H1 (cell line): Measurements from ENCODE around the gene TNPO3.

Source experiments
- ATF2 ChIP-seq: IDR thresholded peaks from 2 replicates; pipeline ENCODE4 v1.6.1; 2012; ENCODE audit warnings: low read length, inconsistent platforms
- ATF3 ChIP-seq: IDR thresholded peaks from 2 replicates; pipeline ENCODE4 v1.6.1; 2011; ENCODE audit warnings: low read depth, mild to moderate bottlenecking, low read length; ENCODE audit not compliant: insufficient read depth
- CTCF ChIP-seq, 3 experiments: IDR thresholded peaks; 1 replicate in 2 of 3; 2 replicates in 1 of 3; pipeline versions ENCODE4 v1.5.1 to v1.6.1; 2011; ENCODE audit warnings: low read length in 3 of 3, mild to moderate bottlenecking in 3 of 3, inconsistent platforms in 2 of 3, low read depth in 1 of 3, moderate library complexity in 1 of 3; ENCODE audit not compliant: insufficient read depth in 1 of 3; ENCODE audit errors: control extremely low read depth in 1 of 3
- EGR1 ChIP-seq: IDR thresholded peaks from 2 replicates; pipeline ENCODE4 v1.6.1; 2011; ENCODE audit warnings: low read depth, low read length, borderline replicate concordance
- EZH2 ChIP-seq: fragments of 200-600 bp; sonication (generic); IDR thresholded peaks from 2 replicates; pipeline ENCODE4 v1.7.1; 2012; ENCODE audit warnings: low read depth, mild to moderate bottlenecking, moderate library complexity, low read length, inconsistent platforms; ENCODE audit not compliant: severe bottlenecking
- HDAC2 ChIP-seq, 2 experiments: fragments of 300-600 bp in 1 of 2; sonication (generic) in 1 of 2; IDR thresholded peaks; 2 replicates each; pipeline ENCODE4 v1.6.1; 2011 to 2012; ENCODE audit warnings: low read depth in 2 of 2, low read length in 2 of 2, mild to moderate bottlenecking in 2 of 2, moderate library complexity in 2 of 2, borderline replicate concordance in 1 of 2, inconsistent platforms in 1 of 2
- JUN ChIP-seq: IDR thresholded peaks from 2 replicates; pipeline ENCODE4 v1.6.1; 2011; ENCODE audit warnings: low read depth, mild to moderate bottlenecking, improper control_type of control experiment, low read length
- KDM1A ChIP-seq: fragments of 200-600, 300-600 bp; sonication (generic); IDR thresholded peaks from 2 replicates; pipeline ENCODE4 v1.7.1; 2016; ENCODE audit warnings: mild to moderate bottlenecking, low read length, borderline replicate concordance
- POLR2A ChIP-seq, 2 experiments: IDR thresholded peaks; 1 replicate in 1 of 2; 2 replicates in 1 of 2; pipeline ENCODE4 v1.6.1; 2011; ENCODE audit warnings: low read depth in 2 of 2, low read length in 2 of 2, mild to moderate bottlenecking in 2 of 2; ENCODE audit errors: control extremely low read depth in 1 of 2
- POLR2AphosphoS5 ChIP-seq: IDR thresholded peaks from 2 replicates; pipeline ENCODE4 v1.6.1; 2011; ENCODE audit warnings: low read depth, low read length
- POU5F1 ChIP-seq: IDR thresholded peaks from 2 replicates; pipeline ENCODE4 v1.6.1; 2011; ENCODE audit warnings: low read depth, mild to moderate bottlenecking, low read length, moderate library complexity
- SP1 ChIP-seq: IDR thresholded peaks from 2 replicates; pipeline ENCODE4 v1.6.1; 2011; ENCODE audit warnings: low read depth, low read length
- ZNF274 ChIP-seq: IDR thresholded peaks from 2 replicates; pipeline ENCODE4 v1.7.0; 2012; ENCODE audit warnings: low read length, borderline replicate concordance; ENCODE audit errors: extremely low read depth

GRCh38 chr7:128932862-128933179 lies 122.1 kb downstream of the TNPO3 start:
- TF ChIP-seq CTCF (IDR thresholded peaks at IDR 0.05; ENCODE audit: control extremely low read depth in 1 of 3, insufficient read depth in 1 of 3, low read depth in 1 of 3, low read length in 3 of 3) (no peak), EZH2 (no peak), ATF3 (no peak), HDAC2 (IDR thresholded peaks at IDR 0.05; ENCODE audit: borderline replicate concordance in 1 of 2, low read depth in 2 of 2, low read length in 2 of 2) (no peak), EGR1 (no peak), JUN (no peak), POLR2AphosphoS5 (no peak), ZNF274 (no peak), KDM1A (no peak), ATF2 (no peak), SP1 (no peak), POLR2A (IDR thresholded peaks at IDR 0.05; ENCODE audit: control extremely low read depth in 1 of 2, low read depth in 2 of 2, low read length in 2 of 2) (no peak), POU5F1 (no peak)
